ENCODE measurements around the gene GLDC.
"Not testable (repeated sequence)": the region's sequence is repeated elsewhere in the genome, so short reads cannot be mapped to it uniquely, and the experiment has no call there.

Gene GLDC

GRCh38 chr9:6660512-6660911 is 15.0 kb upstream of the GLDC start:
- DNase-seq = no peak

DNA sequence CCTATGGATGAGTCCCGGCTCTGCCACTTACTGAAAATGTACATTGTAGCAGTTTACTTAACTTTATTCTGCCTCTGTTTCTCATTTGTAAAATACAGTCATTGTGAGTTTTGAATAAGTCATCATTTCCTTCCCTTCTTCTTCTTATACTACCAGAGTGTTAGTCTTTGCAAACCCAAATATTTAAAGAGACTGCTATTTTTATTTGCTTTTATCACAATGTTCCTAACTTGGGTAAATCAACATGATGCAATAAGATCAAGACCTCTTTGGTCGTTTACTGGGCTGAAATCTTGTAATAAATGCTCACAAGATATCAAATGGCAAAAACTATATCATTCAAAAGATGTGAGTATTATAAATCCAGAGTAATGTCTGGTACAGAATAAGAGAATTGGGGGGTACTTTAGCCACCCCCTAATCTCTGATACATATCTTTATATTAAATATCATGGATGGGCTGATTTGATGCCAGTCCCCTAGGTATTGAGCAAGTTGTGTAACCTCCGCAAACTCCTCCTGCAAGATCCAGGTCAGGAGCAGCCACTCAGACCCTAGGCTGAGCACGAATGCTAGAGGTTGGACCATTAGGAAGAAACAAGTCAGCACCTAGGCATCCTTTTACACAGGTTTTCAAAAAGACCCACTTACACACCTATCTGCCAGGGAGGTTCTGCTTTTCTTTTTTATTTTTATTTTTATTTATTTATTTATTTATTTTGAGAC is 13.3 kb upstream of the GLDC start:
- no peak for DNase-seq

DNA sequence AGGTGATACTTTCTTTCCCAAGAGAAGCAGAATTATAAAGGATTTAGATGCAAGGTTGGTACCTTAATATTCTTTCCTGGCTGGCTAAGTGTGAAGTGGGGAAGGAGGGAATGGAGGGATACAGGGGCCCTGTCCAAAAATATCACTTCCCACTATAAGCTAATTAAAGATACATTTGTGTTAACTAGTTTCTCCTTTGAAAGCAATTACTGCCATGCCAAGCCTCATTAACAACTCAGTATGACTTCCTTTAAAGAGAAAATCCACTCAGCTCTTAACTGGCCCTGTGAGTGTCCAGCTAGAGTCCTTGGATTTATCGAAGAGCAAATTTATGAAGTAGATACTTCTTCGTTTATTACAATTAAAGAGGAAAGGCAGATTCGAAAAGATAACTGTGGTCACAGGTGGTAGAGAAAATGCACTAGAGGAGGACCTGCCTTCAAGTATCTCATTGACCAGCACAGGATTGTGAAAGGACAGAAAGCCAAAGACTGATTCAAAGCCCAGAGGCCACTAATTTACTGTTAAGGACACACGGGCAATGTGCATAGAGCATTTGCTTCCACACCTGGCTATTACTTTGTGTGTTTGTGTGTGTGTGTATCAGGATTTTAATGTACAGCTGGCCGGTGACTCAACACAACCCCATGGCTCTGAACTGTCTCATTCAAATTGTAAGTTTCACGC is 11.2 kb upstream of the GLDC start:
- DNase-seq = no peak

- no peak for DNase-seq
Observed at GRCh38 chr9:6655036-6655435, 9.5 kb upstream of the GLDC start.

GRCh38 chr9:6646293-6646636 is 736 bp upstream of the GLDC start:
- DNase-seq = no peak

- peak; percentile 4 for DNase-seq
Observed at GRCh38 chr9:6645105-6645354, 499 bp downstream of the GLDC start.

DNA sequence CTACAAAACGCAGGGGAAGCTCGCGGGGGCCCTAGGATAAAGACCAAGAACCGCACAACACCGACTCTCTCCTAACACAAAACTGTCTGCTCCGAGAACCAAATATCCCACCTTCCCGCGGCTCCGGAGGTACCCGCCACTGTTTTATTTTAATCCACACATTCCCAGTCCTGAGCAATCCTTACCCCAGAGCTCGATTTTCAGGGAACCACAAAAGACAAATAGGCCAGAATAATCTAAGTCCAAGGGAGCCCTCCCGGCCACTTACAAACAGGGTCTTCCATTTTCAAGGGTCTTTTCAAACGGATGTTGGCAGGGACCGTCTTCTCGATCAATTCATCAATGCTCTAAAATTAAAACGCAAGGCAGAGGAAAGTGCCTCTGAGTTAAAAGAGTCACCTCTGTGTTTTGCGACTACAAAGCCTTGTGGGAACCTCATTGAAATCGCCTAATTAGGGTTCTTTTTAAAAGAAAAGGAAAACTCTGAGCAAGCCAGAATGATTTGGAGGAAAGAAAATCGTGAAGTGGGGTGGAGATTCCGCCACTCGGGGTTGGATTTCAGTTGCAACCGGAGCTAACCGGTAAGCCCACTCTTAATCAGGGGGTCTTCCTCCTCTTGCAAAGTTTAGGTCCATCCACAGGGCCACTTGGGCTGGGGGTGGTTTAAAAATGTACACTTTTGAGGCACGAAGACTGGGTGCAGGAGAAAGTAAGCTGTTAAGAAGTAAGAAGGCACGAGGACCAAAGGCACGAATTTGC is 1.0 kb downstream of the GLDC start:
- DNase-seq = no peak

DNA sequence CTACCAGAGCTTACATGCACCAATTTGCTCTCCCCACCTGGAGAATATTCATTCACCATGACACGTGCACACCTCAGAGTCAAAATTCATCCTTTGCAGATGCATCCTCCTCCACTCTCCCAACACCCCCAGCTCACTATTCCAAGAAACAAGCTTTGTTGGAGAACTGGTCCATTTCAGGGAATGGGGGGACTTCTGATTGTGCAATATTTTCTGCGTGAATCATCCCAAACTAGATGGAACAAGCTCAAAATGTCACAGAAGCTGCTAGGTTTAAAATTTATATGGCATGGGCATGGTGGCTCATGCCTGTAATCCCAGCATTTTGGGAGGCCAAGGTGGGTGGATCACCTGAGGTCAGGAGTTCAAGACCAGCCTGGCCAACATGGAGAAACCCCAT is 3.6 kb downstream of the GLDC start:
- no peak for DNase-seq

DNA sequence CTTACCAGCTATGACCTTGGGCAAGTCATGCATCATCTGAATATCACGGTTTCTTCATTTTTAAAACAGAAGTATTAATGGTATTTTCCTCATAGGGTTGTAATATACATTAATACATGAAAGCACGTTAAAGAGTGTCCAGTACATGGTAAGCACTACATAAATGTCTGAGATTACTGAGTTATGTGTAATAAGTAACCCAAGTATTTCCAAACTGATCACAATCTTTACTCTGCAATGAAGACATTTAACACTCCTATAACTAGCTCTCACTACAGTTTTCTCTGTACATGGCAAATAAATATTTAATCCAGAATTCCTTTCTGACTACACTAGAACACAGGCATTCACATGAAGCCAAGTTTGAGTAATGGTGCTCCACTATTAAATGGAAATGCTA is 4.0 kb downstream of the GLDC start:
- no peak for DNase-seq

DNA sequence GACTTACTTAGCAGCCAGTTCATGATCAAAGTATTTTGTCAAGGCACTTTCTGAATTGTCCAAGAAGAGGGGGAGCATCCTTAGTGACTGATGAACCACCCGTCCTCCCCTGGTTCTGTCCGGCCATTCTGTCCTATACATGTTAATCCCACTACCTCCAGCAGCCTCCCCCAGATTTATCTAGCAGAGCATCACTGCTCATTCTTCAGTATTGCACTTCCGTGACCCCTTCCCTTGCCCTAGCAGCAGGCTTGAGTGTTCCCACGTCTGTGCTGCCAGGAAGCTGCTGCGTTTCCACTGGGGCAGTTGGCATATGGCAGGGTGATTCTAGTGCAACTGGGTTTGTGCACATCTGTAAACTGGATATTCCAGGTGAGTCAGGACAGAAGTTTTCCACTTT is 4.5 kb downstream of the GLDC start:
- DNase-seq = no peak

DNA sequence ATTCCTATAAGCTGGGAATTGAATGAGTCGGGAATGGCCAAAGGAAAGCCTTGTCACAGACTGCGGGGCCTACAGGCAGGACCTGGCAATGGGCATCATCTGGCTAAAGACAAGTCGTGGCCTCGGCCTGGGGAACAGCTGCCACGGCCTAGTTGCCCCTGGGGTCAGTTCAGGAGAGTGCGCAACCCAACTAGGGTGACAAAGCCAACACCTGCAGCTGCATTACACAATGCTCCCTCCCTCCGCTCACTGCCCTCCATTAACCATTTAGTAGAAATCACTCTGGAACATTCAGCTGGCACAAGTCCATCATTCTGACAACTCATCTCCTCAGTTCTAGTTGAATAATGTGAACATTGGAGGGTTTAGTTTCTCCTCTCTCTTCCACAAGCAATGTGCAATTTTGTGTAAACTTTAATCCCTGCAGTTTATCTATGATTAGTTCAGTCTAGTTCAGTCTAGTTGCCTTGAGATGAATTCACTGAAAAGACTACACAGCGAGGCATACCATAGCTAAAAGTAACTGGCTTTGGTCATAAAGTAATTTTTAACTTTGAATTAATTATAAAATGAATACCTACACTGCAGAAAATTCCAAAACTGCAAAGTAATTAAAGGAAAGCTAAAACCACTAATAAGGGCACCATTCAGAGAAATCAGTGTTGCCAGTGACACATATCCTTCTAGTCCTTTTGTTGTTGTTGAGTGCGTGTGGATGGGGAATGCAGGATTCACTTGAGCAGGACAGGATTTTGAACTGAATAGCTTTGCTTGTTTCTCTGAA is 5.1 kb downstream of the GLDC start:
- DNase-seq = no peak

DNA sequence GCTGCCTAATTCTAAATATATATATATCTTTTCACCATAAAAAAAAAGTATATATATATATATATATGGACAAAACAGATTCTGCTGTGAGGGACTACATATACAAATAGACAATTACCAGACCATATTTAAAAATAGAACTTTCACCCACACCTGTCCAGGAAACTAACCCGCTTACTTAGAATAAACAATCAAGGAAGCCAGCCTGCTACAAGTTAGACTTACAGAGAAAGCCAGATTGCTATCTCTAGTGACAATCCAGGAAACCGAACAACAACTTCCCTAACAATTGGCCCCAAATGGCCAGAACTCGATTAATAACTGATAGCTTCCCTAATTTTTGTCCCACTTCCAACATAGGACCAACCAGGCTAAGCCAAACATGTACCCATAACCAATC is 5.9 kb downstream of the GLDC start:
- no peak for DNase-seq

GRCh38 chr9:6634444-6634843 is 11.1 kb downstream of the GLDC start:
- DNase-seq = no peak

GRCh38 chr9:6633378-6633777 is 12.2 kb downstream of the GLDC start:
- DNase-seq = no peak

- DNase-seq = no peak
Observed at GRCh38 chr9:6632516-6633183, 12.9 kb downstream of the GLDC start.

GRCh38 chr9:6631207-6631512 is 14.4 kb downstream of the GLDC start:
- no peak for DNase-seq

DNA sequence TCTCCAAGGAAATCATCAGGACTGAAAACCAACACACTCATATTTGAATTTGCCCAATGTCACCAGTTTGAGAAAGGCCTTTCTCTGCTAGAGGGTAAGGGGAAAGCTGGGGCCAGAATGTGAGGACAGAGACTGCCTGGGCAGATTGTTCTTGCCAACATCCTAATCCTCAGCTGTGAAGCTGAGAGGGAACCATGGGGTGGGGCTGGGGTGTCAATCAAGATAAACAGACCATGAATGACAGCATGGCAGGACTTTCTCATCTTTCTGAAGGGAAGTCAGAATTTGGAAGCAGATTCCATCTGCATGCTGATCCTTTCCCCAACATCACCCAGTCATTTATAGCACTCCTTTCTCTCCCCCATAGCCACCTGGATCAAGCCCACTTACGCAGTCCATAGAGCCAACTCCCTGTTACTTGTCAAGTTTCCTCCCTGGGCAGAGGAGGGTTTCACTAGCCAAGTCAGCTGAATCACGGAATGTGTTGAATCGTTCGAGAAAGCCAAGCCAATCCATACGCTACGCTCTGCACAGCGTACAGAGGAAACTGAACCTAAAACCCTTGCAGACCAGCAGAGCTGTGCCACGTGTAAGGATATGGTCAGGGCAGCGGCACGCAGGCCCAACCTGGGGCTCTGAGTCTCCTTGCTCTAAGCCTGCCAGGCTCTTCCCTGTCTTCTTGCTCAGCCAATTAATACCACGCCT is 14.9 kb downstream of the GLDC start:
- DNase-seq = no peak

- DNase-seq = no peak
Observed at GRCh38 chr9:6628704-6629103, 16.8 kb downstream of the GLDC start.

DNA sequence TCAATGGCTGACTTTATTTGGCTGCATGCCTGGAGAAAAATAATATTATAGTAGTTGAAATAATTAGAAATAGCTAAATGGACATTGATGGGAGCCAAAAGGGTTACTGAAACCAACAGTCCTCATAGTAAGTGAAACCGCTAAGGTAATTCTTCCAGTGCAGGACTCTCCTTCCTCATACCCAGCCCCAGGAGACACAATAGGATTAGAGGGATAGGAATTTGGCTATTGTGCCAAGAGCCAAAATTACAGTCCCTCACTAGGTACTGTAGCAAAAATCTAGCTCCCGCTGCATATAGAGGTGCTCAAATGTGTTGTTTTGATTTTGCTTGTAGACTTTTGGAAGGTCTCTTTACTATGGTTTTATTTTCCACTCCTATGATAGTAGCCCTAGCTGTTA is 20.2 kb downstream of the GLDC start:
- DNase-seq = no peak

DNA sequence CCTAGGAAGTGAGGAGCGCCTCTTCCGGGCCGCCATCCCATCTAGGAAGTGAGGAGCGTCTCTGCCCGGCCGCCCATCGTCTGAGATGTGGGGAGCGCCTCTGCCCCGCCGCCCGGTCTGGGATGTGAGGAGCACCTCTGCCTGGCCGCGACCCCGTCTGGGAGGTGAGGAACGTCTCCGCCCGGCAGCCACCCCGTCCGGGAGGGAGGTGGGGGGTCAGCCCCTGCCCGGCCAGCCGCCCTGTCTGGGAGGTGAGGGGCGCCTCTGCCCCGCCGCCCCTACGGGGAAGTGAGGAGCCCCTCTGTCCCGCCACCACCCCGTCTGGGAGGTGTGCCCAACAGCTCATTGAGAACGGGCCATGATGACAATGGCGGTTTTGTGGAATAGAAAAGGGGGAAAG is 22.7 kb downstream of the GLDC start:
- DNase-seq = not testable (repeated sequence)

- no peak for DNase-seq
Observed at GRCh38 chr9:6620796-6621195, 24.7 kb downstream of the GLDC start.

DNA sequence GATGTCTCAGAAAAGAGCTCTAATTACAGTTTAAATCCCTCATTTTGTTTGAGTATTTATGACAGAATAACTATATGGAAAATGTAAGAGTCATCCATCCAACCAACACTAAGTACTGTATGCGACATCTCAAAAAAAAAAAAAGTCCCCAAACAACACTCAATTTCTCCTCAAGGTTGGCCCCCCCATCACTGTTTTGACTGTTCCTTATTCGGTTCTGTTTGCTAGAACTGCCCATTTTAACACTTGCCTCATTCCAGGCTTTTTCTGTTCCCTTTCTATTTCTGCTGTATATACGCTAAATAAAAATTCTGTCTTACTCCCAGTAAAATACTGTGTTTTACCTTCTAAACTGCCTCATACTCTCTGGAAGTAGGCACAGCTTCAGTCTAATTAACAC is 25.2 kb downstream of the GLDC start:
- DNase-seq = no peak

GRCh38 chr9:6619909-6620308 is 25.6 kb downstream of the GLDC start:
- no peak for DNase-seq
